C4-2B (cell line): ENCODE data around the gene TRIM62.

ENCODE experiments used
- H3K27ac ChIP-seq: fragments of 450-650 bp; 2 replicates; pipeline ENCODE4 v1.5.1; 2017
- CTCF ChIP-seq: fragments of 450-650 bp; conservative IDR thresholded peaks from 2 replicates; pipeline ENCODE4 v1.5.1; 2017; ENCODE audit warnings: mild to moderate bottlenecking
- ZFX ChIP-seq: fragments of 450-650 bp; IDR thresholded peaks from 2 replicates; pipeline ENCODE4 v1.6.1; 2017

The TRIM62 gene

GRCh38 chr1:33165209-33165608 lies 16.6 kb downstream of the TRIM62 start:
- no peak overlapping the region for H3K27ac ChIP-seq
- TF ChIP-seq ZFX = no peak
- no peak for TF ChIP-seq CTCF

GRCh38 chr1:33163621-33164519 lies 18.0 kb downstream of the TRIM62 start:
- TF ChIP-seq ZFX = no peak
- no peak overlapping the region for H3K27ac ChIP-seq

DNA sequence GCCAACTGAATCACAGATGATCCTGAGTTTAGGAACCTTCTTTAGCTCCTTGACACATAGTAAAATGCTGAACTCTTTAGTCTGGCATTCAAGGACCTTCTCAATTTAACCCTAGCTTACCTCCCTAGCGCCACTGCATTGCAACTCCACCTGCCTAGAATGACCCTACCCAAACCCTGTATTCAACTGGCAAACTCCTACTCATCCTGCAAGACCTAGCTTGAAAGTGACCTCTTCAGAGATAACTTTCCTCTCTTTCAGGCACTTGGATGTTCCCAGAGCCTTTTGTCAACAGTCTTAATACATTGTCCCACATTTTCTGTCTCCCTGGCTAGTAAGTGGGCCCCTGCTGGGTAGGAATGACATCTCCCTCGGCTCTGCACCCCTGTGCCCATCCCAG lies 19.7 kb downstream of the TRIM62 start:
- no peak overlapping the region for H3K27ac ChIP-seq
- no peak for TF ChIP-seq CTCF
- no peak for TF ChIP-seq ZFX

- no peak overlapping the region for H3K27ac ChIP-seq
- no peak for TF ChIP-seq ZFX
- no peak for TF ChIP-seq CTCF
Measured at GRCh38 chr1:33161061-33161681, 20.7 kb downstream of the TRIM62 start.

DNA sequence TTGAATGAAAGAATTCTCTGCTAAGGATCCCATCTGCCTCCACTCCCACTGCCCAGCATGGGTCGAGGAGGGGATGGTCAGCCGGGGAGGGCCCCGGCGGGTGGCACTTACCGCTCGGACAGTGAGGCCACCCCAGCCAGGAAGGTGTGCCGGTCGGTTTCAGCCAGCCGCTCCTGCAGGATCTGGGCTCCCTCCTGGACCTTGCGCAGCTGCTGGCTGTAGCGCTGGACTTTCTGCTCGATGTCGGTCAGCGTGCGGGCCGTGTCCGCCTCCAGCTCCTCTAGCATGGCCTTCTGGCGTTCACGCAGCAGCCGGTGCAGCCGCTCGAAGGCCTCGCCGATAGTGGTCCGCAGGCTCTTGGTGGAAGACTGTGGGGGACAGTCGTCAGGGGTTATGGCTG lies 22.3 kb downstream of the TRIM62 start:
- H3K27ac ChIP-seq = no peak overlapping the region
- TF ChIP-seq CTCF (no peak), ZFX (no peak)

- no peak overlapping the region for H3K27ac ChIP-seq
- TF ChIP-seq ZFX (no peak), CTCF (no peak)
Measured at GRCh38 chr1:33158366-33158765, 23.5 kb downstream of the TRIM62 start.

GRCh38 chr1:33157131-33157530 lies 24.7 kb downstream of the TRIM62 start:
- H3K27ac ChIP-seq = no peak overlapping the region
- TF ChIP-seq CTCF (no peak), ZFX (no peak)
